Hepatocyte (in vitro differentiated cells): ENCODE data around the gene SRGN. TPM values are rescaled to one million over a fixed set of nuclear protein-coding genes. Genes with fewer than 3 reads are reported as not detected.

Source experiments
- DNase-seq: peaks from one replicate; pipeline ENCODE4 v3.0.0-alpha.2; 2016; ENCODE audit warnings: low spot score
- H2AFZ ChIP-seq: fragments of 200-600 bp; sonication (generic); 2 replicates; pipeline ENCODE4 v1.6.0; 2016; ENCODE audit warnings: antibody characterized with exemption, mild to moderate bottlenecking
- H3K27ac ChIP-seq: fragments of 200-600 bp; sonication (generic); 2 replicates; pipeline ENCODE4 v1.5.1; 2016; ENCODE audit warnings: mild to moderate bottlenecking
- H3K27me3 ChIP-seq: fragments of 200-600 bp; sonication (generic); 2 replicates; pipeline ENCODE4 v1.6.1; 2016
- H3K36me3 ChIP-seq: fragments of 200-600 bp; sonication (generic); replicated peaks from 2 replicates; pipeline ENCODE4 v1.5.1; 2016; ENCODE audit warnings: low read depth; ENCODE audit not compliant: insufficient read depth
- H3K4me1 ChIP-seq: fragments of 200-600 bp; sonication (generic); 2 replicates; pipeline ENCODE4 v1.5.1; 2016; ENCODE audit warnings: mild to moderate bottlenecking, moderate library complexity; ENCODE audit not compliant: insufficient read depth
- H3K4me2 ChIP-seq: fragments of 200-600 bp; sonication (generic); 2 replicates; pipeline ENCODE4 v1.6.0; 2016
- H3K4me3 ChIP-seq: fragments of 200-600 bp; sonication (generic); 2 replicates; pipeline ENCODE4 v1.5.1; 2016; ENCODE audit warnings: mild to moderate bottlenecking
- H3K79me2 ChIP-seq: fragments of 200-600 bp; sonication (generic); 2 replicates; pipeline ENCODE4 v1.6.0; 2017; ENCODE audit warnings: mild to moderate bottlenecking
- H3K9me2 ChIP-seq: fragments of 200-600 bp; sonication (generic); replicated peaks from 2 replicates; pipeline ENCODE4 v1.6.0; 2017; ENCODE audit warnings: mild to moderate bottlenecking; ENCODE audit not compliant: insufficient read depth
- H3K9me3 ChIP-seq: fragments of 200-600 bp; sonication (generic); 2 replicates; pipeline ENCODE4 v1.5.1; 2016; ENCODE audit warnings: low read depth, mild to moderate bottlenecking
- H4K20me1 ChIP-seq: fragments of 200-600 bp; sonication (generic); 2 replicates; pipeline ENCODE4 v1.6.0; 2016; ENCODE audit warnings: mild to moderate bottlenecking; ENCODE audit not compliant: insufficient read depth, poor library complexity, severe bottlenecking
- EZH2 ChIP-seq: fragments of 200-600 bp; sonication (generic); IDR thresholded peaks from 2 replicates; pipeline ENCODE4 v1.6.1; 2016; ENCODE audit warnings: antibody characterized with exemption, mild to moderate bottlenecking, borderline replicate concordance
- EZH2phosphoT487 ChIP-seq: fragments of 200-600 bp; sonication (generic); IDR thresholded peaks from one replicate; pipeline ENCODE4 v1.6.1; 2018; ENCODE audit warnings: antibody characterized with exemption, mild to moderate bottlenecking, low read depth, moderate library complexity; ENCODE audit not compliant: unreplicated experiment, severe bottlenecking
- WGBS: methylation state at CpG from one replicate; pipeline ENCODE4 v1.1.6; 2016; ENCODE audit warnings: low lambda C conversion rate; ENCODE audit errors: missing lambda C conversion rate; 5-methylcytosine and 5-hydroxymethylcytosine counted together
- polyA plus RNA-seq: library from polyadenylated mRNA; unstranded; fragments of >200 nt; fragmentation: Nextera tagmentation; extraction: Ambion mirVana; gene quantifications from 2 replicates; pipeline ENCODE4 v1.2.1, GENCODE V29; 2016
- total RNA-seq: library from RNA; depleted of rRNA; stranded (reverse); fragments of >200 nt; gene quantifications from 2 replicates; pipeline ENCODE4 v1.2.3, GENCODE V29; 2014
- TF ChIP-seq, protein P1 (sequence below): fragments of 200-600 bp; sonication (generic); IDR thresholded peaks from 2 replicates; pipeline ENCODE4 v1.5.1; 2016; ENCODE audit warnings: antibody characterized with exemption, mild to moderate bottlenecking; ENCODE audit not compliant: poor library complexity

Gene SRGN
- total and polyA plus RNA-seq, 2 experiments from 2014 or later = 0.36 to 2.5 TPM

DNA sequence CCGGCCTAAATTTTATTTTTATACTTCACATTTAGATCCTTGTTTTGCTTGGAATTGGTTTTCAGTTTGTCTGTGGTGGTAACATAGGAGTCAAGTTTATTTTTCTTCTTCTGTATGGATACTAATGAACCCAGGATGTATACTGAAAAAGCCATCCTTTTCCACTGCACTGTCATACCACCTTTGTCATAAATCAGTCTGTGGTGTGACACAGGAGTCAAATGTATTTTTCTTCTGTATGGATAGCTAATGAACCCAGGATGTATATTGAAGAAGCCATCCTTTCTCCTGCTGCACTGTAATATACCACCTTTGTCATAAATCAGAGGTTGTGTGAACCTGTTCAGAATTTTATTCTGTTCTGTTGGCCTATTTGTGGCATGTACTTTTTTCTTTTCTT, 57.4 kb downstream of the SRGN start:
- peaks cover 89% of the 10 kb centered on the region for H3K79me2 ChIP-seq
- no peaks in the 10 kb centered on the region for H3K9me3 ChIP-seq
- WGBS = 96% methylated on average over 1 of the region's 1 CpG
- H3K27ac ChIP-seq = no peak overlapping the region
- peaks cover 27% of the 10 kb centered on the region for H4K20me1 ChIP-seq
- no peaks in the 10 kb centered on the region for H3K27me3 ChIP-seq
- H2AFZ ChIP-seq = no peak overlapping the region
- TF ChIP-seq EZH2phosphoT487 = no peak
- TF ChIP-seq EZH2 = no peak
- TF ChIP-seq, protein P1, sequence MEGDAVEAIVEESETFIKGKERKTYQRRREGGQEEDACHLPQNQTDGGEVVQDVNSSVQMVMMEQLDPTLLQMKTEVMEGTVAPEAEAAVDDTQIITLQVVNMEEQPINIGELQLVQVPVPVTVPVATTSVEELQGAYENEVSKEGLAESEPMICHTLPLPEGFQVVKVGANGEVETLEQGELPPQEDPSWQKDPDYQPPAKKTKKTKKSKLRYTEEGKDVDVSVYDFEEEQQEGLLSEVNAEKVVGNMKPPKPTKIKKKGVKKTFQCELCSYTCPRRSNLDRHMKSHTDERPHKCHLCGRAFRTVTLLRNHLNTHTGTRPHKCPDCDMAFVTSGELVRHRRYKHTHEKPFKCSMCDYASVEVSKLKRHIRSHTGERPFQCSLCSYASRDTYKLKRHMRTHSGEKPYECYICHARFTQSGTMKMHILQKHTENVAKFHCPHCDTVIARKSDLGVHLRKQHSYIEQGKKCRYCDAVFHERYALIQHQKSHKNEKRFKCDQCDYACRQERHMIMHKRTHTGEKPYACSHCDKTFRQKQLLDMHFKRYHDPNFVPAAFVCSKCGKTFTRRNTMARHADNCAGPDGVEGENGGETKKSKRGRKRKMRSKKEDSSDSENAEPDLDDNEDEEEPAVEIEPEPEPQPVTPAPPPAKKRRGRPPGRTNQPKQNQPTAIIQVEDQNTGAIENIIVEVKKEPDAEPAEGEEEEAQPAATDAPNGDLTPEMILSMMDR = no peak
- H3K9me2 ChIP-seq = no peaks in the 10 kb centered on the region
- no peaks in the 10 kb centered on the region for H3K4me1 ChIP-seq
- H3K4me2 ChIP-seq = no peak overlapping the region
- no peak for DNase-seq
- H3K4me3 ChIP-seq = no peak overlapping the region
- H3K36me3 ChIP-seq = no peaks in the 10 kb centered on the region

- Histone ChIP-seq H2AFZ (no peak overlapping the region), H3K27me3 (no peaks in the 10 kb centered on the region), H3K9me2 (no peaks in the 10 kb centered on the region), H3K4me2 (no peak overlapping the region), H3K36me3 (no peaks in the 10 kb centered on the region), H3K4me3 (no peak overlapping the region), H3K9me3 (no peaks in the 10 kb centered on the region), H4K20me1 (peaks cover 31% of the 10 kb centered on the region), H3K4me1 (no peaks in the 10 kb centered on the region), H3K79me2 (peaks cover 89% of the 10 kb centered on the region), H3K27ac (no peak overlapping the region)
- no peak for DNase-seq
- 98% methylated on average over 8 of the region's 8 CpGs for WGBS
- TF ChIP-seq, protein P1 = no peak
- TF ChIP-seq EZH2 (no peak), EZH2phosphoT487 (no peak)
Observed at GRCh38 chr10:69145864-69146263, 58.0 kb downstream of the SRGN start.

- Histone ChIP-seq H3K4me1 (no peaks in the 10 kb centered on the region), H3K4me2 (no peak overlapping the region), H3K27ac (no peak overlapping the region), H3K4me3 (no peak overlapping the region), H3K79me2 (peaks cover 87% of the 10 kb centered on the region), H2AFZ (no peak overlapping the region), H3K36me3 (no peaks in the 10 kb centered on the region), H3K9me2 (no peaks in the 10 kb centered on the region), H4K20me1 (peaks cover 31% of the 10 kb centered on the region), H3K9me3 (no peaks in the 10 kb centered on the region), H3K27me3 (no peaks in the 10 kb centered on the region)
- WGBS = 73% methylated on average over 2 of the region's 2 CpGs
- TF ChIP-seq EZH2phosphoT487 (no peak), EZH2 (no peak)
- TF ChIP-seq, protein P1 = no peak
- DNase-seq = no peak
Observed at GRCh38 chr10:69146759-69147158, 58.9 kb downstream of the SRGN start.

DNA sequence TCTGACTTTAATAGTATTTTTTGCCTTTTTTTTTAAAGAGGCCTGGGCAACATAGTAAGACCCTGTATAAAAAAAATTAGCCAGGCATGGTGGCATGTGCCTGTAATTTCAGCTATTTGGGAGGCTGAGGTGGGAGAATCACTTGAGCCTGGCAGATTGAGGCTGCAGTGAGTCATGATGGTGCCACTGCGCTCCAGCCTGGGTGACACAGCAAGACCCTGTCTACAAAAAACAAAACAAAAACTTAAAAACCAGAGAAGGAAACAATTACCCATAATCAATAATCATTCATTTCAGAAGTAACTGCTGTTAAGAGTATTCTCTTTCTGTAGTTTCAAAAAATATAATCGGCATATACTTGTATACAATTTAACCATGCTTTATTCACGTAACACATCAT, 64.1 kb downstream of the SRGN start:
- H3K4me2 ChIP-seq = no peak overlapping the region
- H3K36me3 ChIP-seq = no peaks in the 10 kb centered on the region
- H3K79me2 ChIP-seq = peaks cover 67% of the 10 kb centered on the region
- no peak overlapping the region for H2AFZ ChIP-seq
- DNase-seq = no peak
- no peak overlapping the region for H3K4me3 ChIP-seq
- H3K4me1 ChIP-seq = no peaks in the 10 kb centered on the region
- H3K27ac ChIP-seq = no peak overlapping the region
- H3K9me3 ChIP-seq = no peaks in the 10 kb centered on the region
- TF ChIP-seq, protein P1 = no peak
- TF ChIP-seq EZH2 (no peak), EZH2phosphoT487 (no peak)
- H3K9me2 ChIP-seq = no peaks in the 10 kb centered on the region
- no peaks in the 10 kb centered on the region for H3K27me3 ChIP-seq
- 99% methylated on average over 3 of the region's 3 CpGs for WGBS
- peaks cover 23% of the 10 kb centered on the region for H4K20me1 ChIP-seq
